Prostate gland (tissue), 2 donors: ENCODE results near the gene TAAR8.

Source experiments
- POLR2A ChIP-seq: fragments of 450-650 bp; IDR thresholded peaks from one replicate; pipeline ENCODE4 v1.6.1; 2016; ENCODE audit warnings: antibody characterized with exemption, mild to moderate bottlenecking
- POLR2AphosphoS5 ChIP-seq: sonication (generic); formaldehyde crosslinking; IDR thresholded peaks from one replicate; pipeline ENCODE4 v1.6.1; 2017; ENCODE audit warnings: antibody characterized with exemption
- TF ChIP-seq, protein P1 (sequence below), 4 experiments: fragments of 200-600 bp in 2 of 4; fragments of 450-650 bp in 2 of 4; sonication (generic) in 2 of 4; IDR thresholded peaks; 1 replicate in 3 of 4; 2 replicates in 1 of 4; pipeline ENCODE4 v1.5.1; 2016 to 2019; ENCODE audit warnings: antibody characterized with exemption in 4 of 4, mild to moderate bottlenecking in 2 of 4, moderate library complexity in 2 of 4

DNA sequence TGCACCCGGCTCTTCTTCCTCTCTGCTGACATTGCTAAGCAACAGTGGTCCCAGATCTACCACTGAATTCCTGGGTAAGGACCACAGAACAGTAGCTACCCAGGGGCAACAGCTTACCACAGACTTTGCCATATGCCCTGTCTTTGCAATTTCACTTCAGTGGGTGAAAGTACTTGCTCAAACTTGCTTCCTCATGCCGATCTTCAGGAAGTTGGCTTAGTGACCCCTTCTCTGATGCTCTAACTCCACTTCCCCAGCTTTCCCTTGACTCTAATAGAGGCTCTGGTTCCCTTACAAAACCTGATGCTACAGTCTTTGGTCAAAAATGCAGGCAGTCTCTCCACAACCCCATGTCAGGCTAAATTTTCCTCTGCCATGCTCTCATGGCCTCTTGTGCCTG, 40.4 kb downstream of the TAAR8 start:
- TF ChIP-seq, protein P1, sequence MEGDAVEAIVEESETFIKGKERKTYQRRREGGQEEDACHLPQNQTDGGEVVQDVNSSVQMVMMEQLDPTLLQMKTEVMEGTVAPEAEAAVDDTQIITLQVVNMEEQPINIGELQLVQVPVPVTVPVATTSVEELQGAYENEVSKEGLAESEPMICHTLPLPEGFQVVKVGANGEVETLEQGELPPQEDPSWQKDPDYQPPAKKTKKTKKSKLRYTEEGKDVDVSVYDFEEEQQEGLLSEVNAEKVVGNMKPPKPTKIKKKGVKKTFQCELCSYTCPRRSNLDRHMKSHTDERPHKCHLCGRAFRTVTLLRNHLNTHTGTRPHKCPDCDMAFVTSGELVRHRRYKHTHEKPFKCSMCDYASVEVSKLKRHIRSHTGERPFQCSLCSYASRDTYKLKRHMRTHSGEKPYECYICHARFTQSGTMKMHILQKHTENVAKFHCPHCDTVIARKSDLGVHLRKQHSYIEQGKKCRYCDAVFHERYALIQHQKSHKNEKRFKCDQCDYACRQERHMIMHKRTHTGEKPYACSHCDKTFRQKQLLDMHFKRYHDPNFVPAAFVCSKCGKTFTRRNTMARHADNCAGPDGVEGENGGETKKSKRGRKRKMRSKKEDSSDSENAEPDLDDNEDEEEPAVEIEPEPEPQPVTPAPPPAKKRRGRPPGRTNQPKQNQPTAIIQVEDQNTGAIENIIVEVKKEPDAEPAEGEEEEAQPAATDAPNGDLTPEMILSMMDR (IDR thresholded peaks at IDR 0.05): no peak
- no peak for TF ChIP-seq POLR2A
- no peak for TF ChIP-seq POLR2AphosphoS5
